GM21526 (cell line): Measurements from ENCODE around the gene SH3PXD2A.
"Not testable (repeated sequence)": the region's sequence is repeated elsewhere in the genome, so short reads cannot be mapped to it uniquely, and the experiment has no call there.

Experiments
- ATAC-seq: cut with Tn5 transposase; IDR thresholded peaks from one replicate; pipeline ENCODE4 v1.9.1; 2021; ENCODE audit warnings: moderate library complexity; ENCODE audit not compliant: unreplicated experiment, low FRiP score

SH3PXD2A gene

DNA sequence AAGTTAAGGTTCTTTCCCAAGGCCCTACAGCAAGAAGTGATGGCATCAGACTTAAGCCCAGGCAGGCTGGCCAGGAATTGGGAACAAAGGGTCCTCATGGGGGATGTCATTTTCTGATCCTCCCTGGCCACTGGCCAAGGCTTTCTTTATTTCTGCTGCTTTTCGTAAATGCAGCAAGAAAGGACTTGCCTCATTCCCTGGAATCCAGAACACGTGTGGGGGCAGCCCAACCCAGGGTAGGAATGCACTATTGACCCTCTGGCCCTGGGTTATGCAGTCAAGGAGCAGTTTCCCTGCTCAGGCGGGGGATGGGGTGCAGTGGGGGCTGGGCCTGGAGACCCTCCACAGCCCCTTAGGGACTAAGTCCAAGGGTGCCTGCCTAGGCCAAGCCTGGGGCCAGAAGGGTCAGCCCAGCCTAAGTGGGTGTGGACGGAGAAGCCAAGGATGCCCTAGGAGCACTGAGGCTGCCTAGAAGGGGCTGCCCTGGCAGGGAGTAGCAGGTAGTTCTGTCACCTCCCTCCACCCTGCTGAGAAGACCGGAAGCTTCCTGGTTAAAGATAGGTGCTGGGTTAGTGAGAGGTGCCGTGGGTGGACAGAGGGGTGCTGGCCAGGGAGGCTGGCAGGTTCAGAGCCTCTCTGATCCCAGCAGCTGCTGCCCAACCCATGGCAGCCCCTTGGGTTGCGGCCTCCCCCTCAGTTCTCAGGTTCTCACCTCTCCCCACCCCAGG lies 179.2 kb downstream of the SH3PXD2A start:
- no peak for ATAC-seq

DNA sequence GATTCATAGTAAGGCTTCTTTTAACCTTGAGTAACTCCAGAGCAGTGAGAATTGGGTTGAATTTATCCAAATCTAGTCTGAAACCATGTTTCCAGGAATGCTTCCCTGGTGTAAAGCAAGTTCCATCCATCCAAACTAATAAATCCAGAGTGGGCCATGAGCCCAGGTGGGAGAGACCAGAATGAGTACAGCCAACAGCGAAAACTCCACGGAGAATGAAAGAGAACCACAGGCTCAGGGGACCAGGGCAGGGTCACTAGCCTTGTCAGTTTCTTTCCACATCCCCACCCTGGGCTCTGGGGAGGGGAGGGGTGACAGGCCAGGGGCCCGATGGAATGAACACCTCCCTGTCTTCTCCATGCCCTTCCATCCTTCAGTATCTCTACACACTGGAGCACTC lies 181.8 kb downstream of the SH3PXD2A start:
- ATAC-seq: no peak

DNA sequence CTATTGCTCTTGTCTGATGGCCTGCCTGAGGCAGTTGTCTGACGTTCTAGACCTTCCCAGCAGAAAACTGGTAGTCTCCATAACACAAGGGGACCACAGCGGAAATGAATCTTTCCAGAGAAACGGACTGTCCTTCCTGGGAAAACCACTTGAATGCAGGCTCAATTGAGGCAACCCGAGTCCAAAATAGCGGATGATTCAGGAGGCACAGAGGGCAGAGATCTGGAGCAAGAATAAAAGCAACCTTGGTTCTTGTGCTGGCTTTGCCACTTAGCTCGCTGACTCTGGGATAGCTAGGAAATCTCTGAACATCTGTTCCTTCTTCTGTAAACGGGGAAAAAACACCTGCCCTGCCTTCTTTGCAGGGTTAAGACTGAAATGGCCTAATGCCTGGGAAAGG lies 183.0 kb downstream of the SH3PXD2A start:
- no peak for ATAC-seq

DNA sequence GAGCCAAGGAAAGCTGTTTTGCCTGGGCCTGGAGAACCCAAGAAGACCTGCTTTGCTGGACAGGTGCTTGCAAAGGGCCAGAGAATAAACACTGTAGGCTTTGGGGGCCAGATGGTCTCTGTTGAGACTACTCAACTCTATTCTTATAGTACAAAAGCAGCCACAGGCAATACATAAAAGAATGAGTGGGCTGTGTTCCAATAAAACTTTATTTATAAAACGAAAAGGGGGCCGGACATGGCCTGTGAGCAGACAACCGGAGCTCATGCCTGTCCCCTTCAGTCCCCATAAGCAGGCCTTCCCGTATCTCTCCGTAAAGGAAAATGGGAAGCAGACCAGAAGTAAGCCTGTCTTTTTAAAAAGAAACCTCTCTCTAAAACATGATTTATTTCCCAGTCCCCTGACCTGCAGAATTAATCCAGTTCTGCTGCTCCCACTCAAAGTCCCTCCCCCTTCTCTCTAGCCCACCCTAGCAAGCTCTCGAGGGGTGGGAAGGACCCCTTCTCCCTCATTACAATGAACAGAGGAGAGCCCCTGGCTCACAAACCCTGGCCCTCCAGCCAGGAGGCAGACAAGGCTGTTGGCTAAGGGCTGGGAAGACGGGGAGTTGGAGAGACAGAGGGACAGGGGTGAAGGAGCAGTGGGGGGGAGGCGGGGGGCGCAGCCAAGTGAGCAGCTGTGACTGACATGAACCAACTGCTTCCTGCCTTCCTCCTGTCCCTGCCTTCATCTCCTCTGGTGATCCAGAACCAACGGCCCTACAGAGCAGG lies 184.1 kb downstream of the SH3PXD2A start:
- ATAC-seq: no peak

DNA sequence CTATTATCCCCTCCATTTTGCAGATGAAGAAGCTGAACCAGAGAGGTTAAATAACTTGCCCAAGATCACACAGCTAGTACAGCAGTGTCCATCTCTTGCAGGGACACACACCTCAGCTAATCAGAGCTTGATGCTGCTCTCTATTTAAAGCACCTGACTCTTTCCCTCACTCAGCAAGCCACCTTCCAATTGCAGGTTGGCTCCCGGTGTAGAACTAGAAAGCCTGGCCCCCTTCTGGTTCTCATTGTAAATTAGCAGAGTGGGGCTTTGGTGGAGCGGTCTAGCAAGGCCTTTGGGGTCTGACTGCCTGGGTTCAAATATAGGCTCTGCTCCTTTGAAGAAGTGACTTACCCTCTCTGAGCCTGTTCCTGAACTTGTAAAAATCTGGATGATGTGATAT lies 185.4 kb downstream of the SH3PXD2A start:
- no peak for ATAC-seq

DNA sequence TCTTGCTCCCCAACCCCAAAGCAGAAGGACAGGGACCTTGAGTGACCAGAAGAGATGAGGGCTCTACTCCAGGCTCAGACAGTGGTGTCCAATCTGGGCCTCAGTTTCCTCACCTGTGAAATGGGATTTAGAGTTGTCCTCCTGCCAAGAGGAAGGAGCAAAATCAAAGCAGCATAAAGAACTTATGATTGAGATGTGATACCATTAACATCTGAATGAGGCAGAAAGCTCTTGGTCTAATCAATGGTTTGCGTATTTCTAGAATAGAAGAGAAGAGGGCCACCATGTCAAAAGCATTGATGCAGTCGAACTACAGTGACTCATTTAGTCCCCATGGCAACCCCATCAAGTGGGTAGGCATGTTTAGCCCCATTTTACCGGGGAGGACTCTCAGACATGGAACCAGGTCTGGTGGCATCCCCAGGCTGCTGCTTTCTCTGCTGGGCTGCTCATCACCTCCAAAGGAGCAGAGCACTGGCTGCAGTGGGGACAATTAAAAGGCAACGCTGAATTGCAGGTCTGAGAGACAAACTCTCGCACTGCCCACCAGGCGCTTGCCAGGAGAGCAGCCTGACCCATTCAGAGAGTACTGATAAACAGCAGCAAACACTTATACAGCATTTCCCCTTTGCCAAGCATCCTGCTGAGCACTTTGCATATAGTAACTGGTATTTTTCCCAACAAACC lies 186.0 kb downstream of the SH3PXD2A start:
- no peak for ATAC-seq

DNA sequence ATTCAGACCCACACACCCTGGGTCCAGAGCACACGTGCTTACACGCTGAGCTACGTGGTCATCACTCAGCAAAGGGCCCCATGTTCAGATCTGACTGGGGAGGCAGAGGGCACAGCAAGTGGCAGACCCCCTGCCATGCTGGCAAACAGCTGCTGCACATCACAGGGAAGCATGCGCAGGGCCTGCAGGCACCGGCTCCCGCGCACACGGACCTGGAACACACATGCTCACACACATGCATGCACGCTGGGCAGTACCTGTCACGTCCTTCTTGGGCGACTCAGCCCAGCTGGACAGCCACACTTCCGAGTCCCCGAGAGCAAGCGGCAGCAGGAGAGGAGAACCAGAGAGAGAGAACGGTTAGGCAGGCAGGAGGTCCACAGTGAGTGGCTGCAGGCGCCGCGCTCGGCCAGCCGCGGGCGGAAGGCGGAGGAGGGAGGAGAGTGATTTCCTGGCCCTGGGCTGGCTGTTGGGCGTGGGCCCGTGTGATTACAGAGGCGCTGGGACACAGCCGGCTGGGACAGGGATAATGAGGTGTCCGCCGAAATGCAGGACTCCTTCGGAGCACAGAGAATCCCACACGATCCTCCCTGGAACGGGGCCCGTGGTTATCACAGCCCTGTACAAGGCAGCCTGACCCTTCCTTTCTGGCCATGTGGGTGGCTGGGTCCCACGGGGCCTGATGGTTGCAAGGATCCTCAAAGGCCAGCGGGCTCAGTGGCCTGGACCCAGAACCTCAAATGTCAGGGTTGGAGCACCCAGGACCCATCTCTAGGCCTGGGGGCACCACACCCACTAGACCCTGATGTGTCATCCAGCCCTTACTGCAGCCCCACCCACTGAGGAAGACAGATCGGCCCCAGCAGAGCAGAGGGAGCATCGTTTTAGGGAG lies 186.8 kb downstream of the SH3PXD2A start:
- no peak for ATAC-seq

DNA sequence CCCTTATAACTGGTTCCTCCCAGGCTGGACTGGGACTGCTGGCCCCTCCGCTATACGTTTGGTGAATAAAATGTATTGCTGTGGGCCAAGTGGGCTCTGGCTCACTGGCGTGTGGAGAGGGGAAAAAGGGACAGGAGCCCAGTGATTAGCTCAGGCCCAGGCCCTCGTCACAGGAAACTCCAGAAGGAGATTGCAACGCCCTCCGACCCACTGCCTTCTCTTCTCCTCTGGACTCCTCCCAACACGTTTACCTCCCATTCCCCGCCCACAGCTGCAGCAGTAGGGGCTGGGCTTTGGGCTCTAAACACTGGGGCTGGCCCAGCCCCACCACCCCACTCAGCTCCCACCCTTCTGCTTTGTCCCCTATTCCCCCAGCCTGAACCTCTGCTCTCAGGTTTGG lies 188.0 kb downstream of the SH3PXD2A start:
- ATAC-seq: no peak

DNA sequence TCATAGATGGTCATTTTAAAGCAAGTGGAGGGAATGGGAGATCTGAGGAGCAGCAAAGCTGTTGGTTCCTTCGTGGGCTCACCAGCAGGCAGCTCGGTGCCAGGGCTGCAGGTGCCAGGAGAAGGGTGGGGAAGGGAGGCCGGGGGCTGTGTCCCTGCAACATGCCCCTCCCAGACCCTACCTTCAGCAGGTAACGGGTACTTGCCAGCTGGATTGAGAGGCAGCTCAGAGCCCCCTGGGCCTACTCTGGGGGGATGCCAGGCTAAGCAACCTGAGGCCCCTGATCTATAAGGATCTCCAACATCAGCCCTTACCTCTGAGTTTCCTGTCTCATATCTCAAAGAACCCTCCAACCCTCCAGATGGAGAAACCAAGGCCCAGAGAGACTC lies 188.6 kb downstream of the SH3PXD2A start:
- ATAC-seq: no peak

DNA sequence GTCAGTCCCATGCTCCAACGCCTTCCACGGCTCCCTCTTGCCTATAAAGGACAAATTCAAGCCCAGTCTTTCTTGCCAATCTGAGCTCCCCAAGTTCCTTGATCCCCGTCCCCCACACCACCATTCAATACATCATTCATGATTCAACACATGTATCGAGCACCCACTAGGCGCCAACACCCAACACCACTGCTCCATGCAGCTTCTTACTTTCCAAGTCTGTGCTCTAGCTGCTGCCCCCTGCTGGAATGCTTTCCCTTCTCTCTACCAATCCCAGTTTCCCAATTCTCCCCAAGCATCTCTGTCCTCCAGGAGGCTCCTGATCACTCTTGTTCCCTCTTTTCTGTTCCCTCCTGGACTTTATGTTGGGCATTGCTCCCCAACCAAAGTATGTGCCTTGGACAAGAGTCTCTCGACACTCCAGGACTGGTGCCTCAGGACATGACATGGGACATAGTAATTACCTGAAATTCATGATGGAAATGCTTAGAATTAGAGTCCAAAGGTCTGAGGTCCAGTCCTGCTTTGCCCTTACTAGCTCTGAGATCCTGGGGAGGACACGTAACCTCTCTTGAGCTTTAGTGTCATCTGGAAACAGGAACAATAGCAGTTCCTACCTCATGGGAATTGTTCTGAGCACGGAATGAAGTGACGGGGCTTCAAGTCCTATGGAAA lies 189.2 kb downstream of the SH3PXD2A start:
- ATAC-seq: no peak

DNA sequence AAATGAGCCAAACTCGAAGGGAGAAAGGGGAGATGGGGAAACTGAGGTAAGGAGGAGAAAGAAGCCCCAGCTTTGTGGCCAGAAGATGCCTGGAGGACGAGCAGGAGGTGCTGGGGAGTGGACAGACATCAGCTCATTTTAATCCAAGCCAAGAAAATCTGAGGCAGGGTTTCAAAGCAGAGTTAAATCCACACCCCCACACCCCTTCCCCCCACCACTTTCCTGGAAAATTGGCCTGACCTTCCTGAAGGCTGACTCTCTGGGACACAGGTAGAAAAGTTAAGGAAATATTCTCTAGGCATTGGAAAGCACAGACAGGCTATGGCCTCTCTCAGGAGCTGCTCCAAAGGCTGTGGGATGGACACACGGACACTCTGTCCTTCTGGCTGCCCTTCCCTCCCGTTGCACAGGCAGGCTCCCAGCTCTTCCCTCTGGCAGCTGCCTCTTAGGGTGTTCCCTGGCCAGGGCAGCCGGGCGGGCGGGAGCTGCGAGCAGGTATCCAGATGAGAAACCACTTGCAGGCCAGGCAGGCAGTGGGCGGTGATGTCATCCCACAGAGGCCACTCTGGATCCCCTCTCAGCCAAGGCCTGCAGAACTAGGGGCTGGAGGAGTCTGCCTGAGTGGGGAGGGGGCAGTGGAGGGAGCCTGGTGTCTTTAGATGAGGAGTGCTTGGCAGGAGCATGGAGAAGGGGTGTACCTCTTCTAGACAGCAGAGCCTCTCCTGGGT lies 190.1 kb downstream of the SH3PXD2A start:
- ATAC-seq: no peak

DNA sequence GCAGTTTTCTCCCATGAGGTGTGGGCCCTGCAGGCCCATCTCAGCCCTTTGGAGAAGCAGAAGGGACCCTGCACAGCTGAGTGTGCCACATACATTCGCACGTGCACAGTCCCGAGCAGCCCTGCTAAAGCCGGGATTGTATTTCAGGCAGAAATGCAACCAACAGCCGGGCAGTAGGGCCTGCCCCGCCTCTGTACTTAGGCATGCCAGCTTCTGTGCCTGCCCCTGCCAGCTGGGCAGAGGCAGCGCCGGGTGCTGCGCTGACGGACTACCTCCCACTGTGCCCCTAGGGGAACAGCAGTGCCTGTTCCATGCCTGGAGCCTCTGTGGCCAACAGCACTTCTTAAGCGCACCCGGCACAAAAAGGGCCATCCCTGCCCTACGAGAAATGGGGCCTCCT lies 191.6 kb downstream of the SH3PXD2A start:
- ATAC-seq: no peak

DNA sequence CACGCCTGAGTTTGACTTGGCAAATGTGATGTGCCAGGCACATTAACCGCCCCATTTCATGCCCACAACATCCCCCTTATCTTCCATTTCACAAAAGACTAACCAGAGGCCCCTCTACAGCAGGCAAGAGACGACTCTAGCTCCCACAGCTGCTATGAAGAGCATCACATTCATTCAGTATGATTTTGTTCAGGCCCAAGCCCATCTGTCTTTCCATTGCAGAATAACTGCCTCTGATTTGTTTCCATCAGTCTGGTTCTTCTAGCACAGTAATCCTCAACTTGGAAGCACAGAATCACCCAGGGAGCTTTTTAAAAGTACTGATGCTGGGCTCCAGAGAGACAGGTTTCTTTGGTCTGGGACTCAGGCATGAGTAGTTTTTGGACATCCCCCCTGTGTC lies 192.1 kb downstream of the SH3PXD2A start:
- ATAC-seq: no peak

DNA sequence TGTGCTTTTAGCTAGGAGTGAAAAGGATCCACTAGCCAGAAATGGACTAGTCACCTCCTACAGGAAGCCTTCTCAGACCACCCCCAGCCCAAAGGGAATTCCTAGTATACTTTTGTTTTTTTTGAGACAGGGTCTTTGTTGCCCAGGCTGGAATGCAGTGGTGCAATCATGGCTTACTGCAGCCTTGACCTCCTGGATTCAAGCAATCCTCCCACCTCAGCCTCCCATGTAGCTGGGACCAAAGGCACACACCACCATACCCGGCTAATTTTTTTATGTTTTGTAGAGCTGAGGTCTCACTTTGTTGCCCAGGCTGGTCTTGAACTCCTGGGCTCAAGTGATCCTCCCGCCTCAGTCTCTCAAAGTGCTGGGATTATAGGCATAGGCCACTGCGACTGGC lies 192.7 kb downstream of the SH3PXD2A start:
- not testable (repeated sequence) for ATAC-seq

DNA sequence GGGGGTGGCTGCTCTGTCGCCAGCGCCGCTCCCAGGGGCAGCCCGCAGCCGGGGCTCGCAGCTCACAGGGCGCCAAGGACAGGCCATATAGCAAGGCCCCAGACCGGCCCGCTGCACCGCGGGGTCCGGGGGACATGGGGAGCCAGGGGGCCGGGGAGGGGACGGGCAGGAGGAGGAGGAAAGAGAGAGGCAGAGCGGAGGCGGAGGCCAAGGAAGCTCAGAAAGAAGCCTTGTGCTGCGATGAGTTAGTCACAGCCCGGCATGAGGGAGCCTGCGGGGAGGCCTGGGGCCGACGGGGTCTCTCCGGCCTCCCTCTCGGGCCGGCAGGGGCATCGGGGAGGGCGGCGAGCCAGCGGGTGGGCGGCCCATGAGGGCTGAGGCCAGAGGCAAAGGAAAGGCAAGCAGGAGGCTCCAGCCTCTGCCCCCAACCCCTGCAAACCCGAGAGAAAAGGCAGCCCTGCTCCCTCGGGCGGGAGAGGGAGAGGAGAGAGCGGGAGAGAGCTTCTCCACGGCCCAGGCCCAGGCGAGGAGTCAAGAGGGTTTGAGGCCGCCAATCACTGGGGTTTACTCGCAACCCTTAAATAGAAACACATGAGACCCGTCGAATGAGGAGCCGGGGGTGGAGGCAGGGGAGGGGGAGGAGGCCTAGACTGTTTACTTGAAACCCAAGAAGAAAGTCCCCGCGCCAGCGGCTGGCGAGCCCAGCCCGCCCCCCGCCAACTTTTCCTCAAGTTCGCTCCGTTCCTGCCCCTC lies 194.0 kb downstream of the SH3PXD2A start:
- no peak for ATAC-seq

DNA sequence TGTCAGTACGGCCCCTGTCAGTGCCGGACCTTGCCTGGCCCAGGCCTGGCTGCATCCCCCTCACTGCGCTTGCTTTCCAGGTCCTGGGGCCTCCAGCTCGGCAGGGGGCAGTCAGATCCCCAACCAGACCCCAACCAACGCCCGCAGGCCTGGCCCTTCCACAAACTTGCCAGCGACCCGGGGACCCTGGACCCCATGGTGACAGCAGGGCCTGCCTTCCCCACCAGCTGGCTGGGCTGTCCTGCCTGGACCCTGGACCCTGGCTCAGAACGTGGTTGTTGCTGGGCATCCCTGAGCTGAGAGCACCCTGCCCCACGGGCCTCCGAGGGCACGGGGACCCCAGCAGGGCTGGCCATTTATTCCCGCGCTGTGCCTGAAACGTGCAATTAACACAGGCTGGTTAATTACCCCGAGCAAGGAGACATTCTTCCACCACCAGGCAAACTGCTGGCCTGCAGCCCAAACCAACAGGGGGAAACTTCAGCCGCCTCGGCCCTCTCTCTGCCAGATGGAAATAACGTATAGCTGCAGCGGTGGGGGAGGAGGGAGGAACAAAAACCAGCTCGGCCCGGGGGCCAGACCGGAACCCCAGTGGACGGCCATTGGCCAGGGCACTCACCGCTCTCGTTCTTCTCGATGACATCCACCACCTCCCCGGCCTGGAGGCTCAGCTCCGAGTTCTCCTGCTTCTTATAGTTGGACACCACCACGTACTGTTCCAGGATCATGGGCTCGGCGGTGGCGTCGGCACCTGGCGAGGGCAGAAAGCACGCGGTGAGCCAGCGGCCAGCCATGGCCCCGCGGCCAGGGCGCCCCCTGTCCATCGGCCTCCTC lies 194.8 kb downstream of the SH3PXD2A start:
- no peak for ATAC-seq

DNA sequence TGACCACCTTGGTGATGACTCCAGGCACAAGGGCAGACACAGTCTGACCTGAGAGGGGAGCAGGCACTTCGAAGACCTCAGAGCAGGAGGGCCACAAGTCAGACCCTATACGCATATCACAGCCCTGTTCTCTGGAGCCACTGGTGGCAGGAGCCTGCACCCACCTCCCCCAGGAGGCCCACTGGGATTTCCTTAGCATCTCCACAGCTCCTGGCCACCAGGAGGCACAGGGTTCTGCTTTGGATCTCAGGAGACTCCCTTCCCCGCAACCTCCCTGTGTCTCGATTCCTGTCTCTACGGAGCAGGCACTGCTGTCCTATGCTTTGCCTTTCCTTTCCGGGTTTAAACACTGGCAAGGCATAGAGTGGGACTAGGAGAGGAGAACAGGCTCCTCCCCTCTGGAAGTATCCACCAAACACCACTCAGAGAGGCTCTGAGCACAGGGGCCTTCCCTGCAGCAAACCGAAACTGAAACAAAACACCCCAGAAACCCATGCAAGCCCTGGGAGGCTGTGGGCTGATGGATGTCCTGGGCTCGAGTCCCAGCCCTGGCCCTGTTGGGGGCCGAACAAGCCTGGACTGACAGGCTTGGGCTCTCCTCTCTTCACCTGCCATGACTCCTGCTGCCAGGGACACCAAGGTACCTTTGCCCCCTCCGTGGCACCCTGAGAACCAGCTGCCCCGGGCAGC lies 195.6 kb downstream of the SH3PXD2A start:
- ATAC-seq: no peak
